Activated CD4-positive, alpha-beta T cell treated with anti-CD3 and anti-CD28 coated beads, Interleukin-2, Interleukin-6, amounts not matched to agents 100 ng/mL and 50 ng/mL, durations not matched to agents 16 hours and 8 hours (primary cell): Measurements from ENCODE around the gene FOSL1.

ENCODE experiments used
- DNase-seq: peaks from one replicate; pipeline ENCODE4 v3.0.0-alpha.2; 2020

Gene FOSL1

DNA sequence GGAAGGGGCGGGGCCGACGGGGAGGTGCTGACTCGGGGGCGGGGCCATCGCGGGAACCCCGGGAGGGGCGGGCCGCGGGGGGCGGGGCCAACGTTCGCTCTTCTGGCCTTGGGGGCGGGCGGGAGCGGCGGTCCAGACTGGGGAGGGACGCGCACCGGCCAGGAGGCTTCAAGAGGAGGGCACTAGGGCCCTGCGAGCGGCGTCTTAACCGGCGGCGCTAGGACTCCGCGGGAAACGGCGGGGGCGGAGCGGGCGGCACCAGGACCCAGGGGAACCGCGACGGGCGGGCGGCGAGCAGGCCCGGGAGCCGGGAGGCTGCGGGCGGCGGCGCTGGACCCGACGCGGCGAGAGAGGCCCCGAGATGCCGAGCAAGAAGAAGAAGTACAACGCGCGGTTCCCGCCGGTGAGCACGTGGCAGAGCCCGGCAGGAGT, 19.0 kb upstream of the FOSL1 start, which contains the start of gene DRAP1:
Gene DRAP1 (plus strand): TSS at position 286 of the 432 bp plus-strand sequence. CDS start 76 bp downstream, at position 362.
- peak; percentile 99 for DNase-seq

DNA sequence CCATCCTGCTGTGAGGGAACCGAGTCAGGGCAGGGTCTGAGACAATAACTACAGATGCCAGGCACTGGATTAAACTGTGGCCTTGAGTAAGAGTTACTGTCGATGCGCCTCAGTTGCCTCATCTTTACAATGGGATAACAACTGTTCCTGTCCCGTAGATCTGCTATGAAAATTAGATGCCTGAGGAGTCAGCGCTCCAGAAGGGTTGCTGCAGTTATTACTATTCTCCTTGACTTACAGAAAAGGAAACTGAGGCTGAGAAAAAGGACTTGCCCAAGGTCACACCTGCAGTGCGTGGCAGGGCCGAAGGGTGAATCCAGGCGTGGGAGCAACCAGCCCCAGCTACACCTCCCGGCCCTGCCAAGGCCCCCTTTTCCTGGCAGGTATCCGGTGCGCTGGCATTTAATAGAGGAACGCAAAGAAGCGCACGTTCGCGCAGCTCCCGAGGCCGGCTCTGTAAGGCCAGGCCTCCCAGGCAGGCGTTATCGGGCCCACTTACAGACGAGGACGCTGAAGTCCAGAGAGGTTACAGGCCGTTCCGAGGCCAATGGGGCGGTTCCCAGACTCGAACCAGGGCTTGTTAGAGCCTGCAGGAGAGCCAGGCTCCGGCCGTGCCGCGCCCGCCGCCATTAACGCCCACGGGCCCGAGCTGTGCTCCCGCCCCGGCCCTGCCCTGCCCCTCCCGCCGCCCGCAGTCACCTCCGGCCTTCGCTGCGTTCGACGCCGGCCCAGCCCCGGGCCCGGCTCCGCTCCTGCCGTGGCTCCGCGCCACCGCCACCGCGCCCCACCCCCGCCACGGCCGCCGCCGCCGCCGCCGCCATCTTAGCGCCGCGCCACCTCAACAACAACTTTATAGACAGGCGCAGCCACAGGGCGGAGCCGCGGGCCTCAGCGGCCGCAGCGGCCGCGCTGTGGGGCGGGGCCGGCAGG, 18.3 kb upstream of the FOSL1 start, which contains the start of gene C11orf68:
Gene C11orf68 (minus strand): TSS at position 852 of the 930 bp plus-strand sequence. CDS start 31 bp downstream, at position 821.
- DNase-seq = no peak

DNA sequence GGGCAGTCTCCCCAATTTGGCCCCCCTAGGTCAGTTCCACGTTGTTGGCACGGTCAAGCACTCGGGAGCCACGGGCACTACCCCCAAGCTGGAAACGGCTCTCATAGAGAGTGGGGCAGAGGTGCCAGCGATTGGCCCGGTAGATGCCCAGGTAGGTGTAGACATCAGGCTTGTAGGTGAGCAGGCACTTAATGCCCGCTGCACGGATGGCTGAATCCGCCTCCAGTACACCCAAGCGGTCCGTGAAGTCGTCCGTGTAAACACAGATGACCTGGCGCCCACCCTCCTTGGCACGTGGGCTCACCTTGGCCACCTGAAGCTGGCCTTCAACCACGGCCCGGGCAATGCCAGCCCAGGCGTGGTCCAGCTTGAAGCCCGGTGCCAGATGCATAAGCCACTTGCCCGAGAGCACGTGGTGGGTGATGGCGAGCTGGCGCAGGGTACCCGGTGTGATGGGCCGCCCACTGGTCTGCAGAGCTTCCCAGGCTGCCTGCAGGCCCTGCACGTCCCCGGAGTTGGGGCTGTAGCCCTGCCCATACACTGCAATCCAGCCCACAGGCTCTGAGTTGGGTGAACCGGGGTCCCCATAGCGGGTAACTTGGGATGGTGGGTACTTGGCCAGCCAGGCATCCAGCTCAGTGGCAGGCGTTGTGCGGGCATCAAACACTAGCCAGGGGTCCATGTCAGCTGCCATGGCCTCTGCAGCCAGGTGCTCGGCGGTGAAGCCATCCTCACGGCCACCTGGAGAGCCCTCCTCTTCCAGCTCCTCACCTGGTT, 17.4 kb upstream of the FOSL1 start:
- no peak for DNase-seq

DNA sequence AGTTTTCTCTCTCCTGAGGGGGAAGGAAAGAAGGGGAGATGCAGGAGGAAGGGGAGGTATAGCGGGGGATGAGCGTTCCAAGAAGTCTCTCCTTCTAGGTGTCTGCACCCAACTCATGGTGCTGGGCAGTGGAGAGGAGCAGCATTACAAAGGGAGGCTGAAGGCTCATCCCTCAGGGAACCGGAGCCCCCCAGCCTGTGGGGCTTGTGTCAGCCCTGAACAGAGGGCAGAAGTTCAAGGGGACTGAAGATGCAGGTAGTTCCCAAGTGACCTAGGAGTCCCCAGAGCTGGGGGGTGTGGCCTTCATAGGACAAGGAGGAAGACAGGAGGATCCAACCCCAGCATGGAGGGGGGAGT, 16.9 kb upstream of the FOSL1 start:
- no peak for DNase-seq

DNA sequence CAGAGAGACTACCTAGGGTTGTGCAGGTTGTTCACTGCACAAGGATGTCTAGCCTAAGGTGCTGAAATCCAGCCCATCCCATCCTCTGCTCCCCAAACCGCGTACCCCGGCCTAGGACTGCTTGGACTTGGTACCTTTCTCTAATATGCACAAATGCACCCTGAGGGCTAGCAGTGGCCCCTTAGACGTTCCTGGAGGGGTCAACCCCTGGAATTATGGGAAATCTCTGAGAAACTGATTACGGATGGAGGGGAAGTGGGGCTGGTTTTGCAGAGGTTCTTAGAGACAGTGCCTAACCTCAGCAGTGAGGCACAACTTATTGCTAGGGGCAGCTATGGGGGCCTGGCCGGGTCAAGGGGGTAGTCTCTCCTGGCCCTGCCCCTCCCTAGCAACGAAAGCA, 16.2 kb upstream of the FOSL1 start:
- no peak for DNase-seq

DNA sequence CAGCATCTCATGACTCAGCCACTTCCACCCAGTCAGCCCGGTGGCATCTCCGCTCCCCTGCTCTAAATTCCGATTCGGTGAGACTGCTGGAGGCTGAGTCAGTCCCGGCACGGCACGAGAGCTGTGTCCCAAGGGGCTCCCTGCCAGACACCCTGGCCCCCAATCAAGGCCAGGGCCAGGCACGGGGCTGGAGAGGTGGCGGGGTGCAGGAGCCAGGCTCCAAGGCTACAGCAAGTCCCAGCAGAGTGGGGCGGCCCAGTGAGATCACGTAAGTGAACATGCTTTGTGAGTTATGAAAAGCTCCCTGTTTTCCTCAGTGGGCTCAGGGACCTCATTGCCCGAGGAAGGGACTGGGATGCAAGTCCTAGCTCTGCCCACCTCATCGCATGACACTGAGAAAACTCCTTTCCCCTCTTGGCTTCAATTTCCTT, 15.6 kb upstream of the FOSL1 start:
- DNase-seq = no peak

DNA sequence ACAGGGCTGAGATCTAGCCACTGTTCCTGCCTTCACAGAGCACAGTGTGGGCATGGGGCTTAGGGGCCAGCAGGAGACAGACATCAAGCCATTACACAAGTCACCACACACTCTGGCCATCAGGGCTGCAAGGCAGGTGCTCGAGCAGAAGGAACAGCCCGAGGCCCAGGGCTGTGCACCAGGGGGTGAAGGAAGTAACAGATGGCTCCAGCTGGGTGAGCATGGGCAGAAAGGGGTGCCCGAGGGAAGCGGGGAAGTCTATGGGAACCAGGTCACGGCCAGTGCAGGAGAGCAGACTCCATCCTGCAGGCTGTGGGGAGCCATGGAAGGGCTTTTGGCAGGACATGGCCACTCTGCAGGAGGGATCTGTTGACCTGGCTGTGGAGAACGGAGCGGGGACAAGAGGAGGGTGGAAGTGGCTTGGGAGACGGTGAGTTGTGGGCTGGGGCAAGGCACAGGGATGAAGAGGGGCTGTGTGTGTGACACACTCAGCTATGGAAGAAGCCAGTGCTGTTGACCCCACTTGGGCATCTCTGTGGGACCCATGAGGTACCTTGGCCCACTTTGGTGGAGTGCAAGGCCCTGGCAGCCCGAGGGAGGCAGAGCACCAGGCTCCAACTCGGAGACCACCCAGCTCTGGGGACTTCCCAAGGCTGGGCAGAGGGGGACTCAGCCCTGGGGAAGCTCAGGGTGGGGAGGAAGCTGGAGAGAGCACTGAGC, 15.1 kb upstream of the FOSL1 start:
- no peak for DNase-seq

DNA sequence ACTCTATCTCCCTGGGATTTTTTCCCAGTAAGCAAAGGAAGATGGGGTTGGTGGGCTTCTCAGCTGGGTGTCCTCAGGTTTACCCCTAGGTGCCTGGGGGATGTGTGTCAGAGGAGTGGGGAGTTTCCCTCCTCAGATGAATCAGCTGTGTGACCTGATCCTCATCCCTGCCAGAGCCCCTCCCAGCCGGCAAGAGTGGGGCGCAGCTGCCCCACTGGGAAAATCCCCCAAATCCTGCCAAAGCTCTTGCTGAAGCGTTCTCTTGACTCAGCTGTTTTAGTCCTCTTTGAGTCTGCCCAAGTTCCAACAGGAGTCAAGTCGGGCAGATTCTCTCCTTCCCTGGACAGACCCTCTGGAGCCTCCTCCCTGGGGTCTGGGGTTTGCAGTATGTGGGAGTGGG, 12.7 kb upstream of the FOSL1 start:
- no peak for DNase-seq

DNA sequence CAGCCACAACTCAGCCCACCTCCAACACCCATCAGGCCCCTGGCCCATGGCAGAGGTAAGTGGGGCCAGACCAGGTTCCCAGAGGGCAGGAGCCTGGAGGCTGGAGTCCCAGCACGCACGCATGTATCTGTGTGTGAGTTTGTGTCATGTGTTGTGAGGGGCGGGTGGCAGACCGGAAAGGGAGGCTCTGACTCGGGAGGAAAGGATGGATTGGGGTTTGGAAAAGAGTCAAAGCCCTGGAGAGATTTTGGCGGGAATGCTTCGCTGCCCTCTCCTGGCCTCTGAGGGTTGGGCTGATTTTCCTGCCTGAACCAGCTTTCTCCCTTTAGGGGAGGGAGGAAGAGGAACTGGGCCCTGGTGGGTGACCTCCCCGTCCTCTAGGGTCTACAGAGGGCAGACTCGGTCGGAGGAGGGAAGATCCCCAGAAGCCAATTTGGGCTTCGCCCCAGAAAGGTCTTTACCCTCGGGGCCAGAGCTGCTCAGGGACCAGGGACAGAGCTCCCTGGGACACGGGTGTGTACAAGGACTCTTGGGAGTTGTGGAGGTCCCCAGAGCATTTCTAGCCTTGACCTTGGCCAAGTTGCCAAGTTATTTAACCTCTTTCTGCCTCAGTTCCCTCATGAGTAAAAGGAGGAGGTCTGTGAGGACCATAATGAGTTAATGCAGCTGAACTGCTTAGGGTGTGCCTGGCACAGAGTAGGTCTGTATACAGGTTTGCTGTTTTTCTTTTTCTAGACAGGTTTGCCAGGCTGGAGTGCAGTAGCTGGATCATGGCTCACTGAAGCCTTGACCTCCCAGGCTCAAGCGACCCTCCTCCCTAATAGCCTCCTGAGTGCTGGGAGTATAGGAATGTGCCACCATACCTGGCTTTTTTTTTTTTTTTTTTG, 11.7 kb upstream of the FOSL1 start:
- no peak for DNase-seq

DNA sequence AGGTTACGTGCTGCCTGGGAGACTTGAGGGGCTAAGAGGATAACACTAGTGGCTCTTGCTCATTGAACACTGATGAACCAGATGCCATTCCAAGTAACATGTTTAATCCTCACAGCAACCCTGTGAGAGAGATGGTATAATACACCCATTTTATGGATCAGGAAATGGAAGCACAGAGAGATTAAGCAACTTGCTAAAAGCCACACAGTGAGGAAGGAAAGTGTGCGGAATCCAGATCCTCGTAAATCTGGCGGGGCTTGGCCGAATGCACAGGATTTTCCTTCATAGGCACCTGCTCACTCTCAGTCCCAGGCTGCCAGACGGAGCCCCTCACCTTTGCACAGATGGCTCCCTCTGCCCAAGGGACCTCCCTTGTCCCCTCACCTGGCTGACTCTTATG, 7.7 kb upstream of the FOSL1 start:
- DNase-seq = no peak

DNA sequence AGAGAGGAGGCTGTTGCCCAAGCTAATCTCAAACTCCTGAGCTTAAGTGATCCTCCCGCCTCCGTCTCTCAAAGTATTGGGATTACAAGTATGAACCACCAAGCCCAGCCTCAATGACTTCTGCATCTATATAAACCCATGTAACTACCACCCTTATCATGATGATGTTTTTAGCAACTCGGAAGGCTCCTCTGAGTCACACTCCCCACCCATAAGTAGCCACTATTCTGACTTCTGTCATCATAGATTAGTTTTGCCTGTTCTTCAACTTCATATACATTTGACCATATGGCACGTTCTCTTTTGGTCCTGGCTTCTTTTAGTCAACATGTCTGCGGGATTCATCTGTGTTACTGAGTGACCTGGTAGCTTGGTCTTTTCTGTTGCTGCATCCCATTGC, 6.4 kb upstream of the FOSL1 start:
- no peak for DNase-seq

DNA sequence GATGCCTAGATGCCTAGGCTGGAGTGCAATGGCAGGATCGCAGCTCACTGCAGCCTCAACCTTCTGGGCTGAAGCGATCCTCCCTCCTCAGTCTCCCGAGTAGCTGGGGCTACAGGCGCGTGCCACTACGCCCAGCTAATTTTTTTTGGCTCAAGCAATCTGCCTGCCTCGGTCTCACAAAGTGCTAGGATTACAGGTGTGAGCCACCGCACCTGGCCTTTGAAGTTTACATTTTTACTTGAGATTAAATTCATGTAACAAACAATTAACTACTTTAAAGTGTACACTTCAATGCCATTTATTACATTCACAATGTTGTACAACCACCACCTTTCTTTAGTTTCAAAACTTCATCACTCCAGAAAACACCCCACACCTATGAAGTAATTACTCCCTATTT, 3.5 kb upstream of the FOSL1 start:
- no peak for DNase-seq

DNA sequence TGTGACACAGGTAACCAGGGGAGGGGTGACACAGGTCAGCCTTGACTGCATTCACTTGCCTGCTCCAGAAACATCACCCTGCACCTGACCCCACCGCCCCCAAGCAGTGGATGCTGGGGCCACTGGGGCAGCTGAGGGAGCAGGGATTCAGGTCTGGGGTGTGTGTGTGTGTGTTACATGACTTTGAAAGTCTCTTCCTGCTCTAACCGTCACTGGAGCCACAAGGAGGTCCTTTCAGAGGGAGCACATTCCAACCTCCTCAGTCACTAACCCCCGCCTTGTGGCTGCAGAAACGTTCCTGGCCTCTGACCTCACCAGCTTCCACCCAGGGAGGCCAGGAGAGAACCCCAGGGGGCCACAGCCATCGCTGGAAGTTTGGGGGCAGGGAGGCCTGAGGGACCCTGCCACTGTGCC, 2.9 kb upstream of the FOSL1 start:
- DNase-seq = no peak

DNA sequence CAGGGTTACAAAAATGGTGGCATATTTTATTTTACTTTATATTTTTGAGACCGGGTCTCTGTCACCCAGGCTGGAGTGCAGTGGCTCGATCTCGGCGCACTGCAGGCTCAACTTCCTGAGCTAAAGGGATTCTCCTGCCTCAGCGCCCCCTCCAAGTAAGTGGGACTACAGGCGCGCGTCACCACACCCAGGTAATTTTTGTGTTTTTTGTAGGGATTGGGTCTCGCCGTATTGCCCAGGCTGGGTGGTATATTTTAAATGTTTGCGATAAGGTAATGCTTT, 652 bp upstream of the FOSL1 start:
- DNase-seq = no peak

DNA sequence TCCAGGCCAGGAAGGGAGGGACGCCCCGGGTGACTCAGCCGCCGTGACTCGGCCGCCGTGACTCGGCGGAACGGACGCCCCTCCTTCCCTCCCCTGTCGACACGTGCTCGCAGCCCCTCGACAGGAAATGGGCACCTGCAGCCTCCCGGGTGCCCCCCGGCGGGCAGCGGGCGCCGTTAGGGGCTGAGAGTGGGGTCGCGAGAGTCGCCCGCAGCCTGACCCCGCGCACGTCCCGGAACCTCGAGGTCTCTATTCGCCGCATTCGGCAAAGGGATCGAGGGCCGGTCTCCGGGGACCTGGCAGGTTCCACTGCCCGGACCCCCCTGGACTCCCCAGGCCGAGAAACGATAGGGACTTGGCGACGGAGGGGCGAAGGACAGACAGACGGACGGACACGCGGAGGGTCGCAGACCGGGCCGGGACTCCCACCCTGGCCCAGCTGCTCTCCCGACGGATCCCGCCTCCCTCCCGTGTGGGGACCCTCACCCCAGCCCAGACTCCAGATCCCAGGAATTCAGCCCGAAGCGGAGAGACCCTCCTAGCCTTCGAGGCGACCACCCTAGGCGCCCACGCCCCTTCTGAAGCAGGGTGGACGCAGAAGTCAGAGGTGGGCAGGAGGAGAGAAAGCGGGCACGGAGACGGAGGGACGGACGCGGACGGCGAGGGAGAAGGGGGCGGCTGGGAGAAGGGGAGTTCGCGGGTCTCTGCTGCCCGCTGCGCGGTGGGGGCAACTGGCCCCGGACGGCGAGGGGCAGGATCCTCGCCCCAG, 648 bp downstream of the FOSL1 start:
- peak; percentile 81 for DNase-seq

DNA sequence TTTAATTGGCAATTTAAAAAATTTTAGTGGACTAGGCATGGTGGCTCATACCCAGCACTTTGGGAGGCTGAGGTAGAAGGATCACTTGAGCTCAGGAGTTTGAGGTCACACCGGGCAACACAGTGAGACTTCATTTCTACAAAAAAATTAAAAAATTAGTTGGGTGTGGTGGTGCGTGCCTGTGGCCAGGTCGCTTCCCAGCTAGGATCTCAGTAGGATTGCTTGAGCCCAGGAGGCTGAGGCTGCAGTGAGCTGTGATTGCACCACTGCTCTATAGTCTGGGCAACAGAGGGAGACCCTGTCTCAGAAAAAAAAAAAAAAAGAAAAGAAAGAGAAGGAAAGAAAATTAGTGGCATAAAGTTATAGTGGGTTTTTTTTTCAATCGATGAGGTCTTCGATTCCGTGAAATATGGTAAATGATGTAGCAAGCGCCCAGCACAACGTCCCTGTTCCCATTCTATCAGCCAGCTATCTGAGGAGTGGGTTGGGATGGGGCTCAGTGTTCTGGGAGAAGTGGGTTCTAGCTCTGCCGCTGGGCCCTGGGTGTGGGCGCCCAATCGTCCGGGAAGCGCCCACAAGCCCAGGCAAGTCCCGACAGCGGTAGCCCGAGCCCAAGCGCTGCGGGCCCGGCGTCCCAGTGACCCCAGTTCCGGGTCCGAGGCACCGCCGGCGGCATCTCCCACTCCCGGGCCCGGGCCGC, 1.4 kb downstream of the FOSL1 start:
- DNase-seq = no peak

DNA sequence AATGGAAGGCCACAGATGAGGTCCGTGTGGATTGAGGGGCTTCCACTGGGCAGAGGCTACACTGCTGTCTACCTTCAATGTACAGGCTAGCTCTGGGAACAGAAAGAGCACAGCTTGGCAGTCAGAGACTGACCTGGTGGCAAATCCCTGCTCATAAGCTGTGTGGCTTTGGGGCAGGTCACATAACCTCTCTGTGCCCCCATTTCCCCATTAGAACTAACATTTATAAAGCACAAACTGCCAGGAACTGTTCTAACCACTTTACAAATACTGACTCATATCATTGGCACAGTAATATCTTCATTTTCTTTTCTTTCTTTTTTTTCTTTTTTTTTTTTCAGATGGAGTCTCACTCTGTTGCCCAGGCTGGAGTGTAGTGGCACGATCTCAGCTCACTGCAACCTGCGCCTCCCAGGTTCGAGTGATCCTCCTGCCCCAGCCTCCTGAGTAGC, 3.1 kb downstream of the FOSL1 start:
- no peak for DNase-seq

DNA sequence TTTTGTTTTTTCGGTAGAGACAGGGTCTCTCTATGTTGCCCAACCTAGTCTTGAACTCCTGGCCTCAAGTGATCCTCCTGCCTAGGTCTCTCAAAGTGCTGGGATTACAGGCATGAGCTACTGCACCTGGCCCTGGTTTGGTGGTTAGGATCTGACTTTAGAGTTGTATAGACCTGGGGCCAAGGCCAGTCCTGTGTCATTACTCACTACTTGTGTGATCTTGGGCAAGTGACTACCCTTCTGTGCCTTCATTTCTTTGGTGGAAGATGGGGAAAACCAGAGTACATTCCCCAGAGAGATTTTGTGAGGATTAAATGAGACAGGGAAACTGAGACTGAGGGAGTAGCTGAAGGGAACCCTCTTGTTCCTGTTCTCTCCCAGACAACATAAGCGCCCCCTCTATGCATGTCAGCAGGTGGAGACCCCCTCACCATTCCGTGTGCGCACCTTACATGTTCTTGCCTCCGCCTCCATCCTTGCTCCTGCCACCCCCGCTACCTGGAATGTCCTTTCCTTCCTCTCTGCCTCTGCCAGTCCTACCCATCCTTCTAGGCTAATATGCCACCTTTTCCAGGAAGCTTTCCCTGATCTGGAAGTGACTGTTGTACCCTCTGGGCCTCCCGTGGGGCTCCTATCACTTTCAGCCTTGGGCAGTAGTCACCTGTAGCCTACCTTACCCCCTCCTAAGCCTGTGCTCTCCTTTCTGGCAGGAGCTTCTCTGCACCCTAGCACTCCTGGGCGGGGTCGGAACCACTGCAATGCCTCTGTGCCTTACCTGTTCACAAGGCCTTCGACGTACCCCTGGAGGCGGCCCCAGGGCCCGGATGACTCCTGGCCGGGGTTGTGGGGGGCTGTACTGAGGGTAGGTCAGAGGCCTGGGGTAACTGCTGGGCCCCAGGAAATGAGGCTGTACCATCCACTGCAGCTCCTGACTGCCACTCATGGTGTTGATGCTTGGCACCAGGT, 3.9 kb downstream of the FOSL1 start:
- no peak for DNase-seq

DNA sequence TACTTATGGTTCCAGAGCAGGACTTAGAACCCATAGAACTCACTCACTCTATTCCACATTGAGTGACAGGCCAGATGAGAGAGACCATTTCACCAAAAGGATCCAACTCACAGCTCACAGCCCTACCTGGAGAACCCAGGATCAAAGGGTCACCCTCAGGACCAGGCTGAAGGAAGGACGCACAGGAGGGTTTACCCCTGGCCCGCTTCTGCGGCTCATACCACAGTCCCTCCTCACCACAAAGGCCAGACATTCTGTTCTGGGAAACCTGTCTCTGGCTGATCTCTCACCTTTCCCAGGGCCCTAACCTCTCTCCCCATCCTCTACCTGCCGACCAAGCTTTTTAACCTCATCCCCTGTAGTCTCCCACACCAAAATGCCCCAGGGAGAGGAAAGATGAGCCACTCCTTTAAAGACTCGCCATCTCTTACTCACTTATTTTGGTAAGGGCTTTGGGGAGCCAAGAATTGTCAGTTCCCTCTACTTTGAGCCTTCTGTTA, 4.7 kb downstream of the FOSL1 start:
- no peak for DNase-seq
